ENCODE results near the gene NISCH.
A peak's percentile ranks its signal among the peaks of the same experiment; 100 is the strongest.

The NISCH gene

GRCh38 chr3:52517796-52518722 lies 62.7 kb downstream of the NISCH start:
- Histone ChIP-seq H3K27me3 (ENCODE audit: control insufficient read depth, insufficient read depth, low read length) (no peaks in the 10 kb centered on the region), H3K36me3 (ENCODE audit: control insufficient read depth, insufficient read depth, low read length) (no peaks in the 10 kb centered on the region), H3K4me1 (ENCODE audit: control insufficient read depth, insufficient read depth, low read length) (peaks cover 4% of the 10 kb centered on the region; the same call in 1 of the 2 replicates), H3K9me3 (ENCODE audit: control insufficient read depth, insufficient read depth, low read length) (no peaks in the 10 kb centered on the region), H3K27ac (ENCODE audit: low read length) (no peak overlapping the region), H3K4me3 (ENCODE audit: low read length) (peak overlapping the region; percentile 56; the same call in 1 of the 2 replicates)
- no CpG with 5 or more reads among the region's 25 CpGs for WGBS (ENCODE audit: insufficient coverage, insufficient read length)
- DNase-seq (ENCODE audit: low read depth, low spot score), result no peak

DNA sequence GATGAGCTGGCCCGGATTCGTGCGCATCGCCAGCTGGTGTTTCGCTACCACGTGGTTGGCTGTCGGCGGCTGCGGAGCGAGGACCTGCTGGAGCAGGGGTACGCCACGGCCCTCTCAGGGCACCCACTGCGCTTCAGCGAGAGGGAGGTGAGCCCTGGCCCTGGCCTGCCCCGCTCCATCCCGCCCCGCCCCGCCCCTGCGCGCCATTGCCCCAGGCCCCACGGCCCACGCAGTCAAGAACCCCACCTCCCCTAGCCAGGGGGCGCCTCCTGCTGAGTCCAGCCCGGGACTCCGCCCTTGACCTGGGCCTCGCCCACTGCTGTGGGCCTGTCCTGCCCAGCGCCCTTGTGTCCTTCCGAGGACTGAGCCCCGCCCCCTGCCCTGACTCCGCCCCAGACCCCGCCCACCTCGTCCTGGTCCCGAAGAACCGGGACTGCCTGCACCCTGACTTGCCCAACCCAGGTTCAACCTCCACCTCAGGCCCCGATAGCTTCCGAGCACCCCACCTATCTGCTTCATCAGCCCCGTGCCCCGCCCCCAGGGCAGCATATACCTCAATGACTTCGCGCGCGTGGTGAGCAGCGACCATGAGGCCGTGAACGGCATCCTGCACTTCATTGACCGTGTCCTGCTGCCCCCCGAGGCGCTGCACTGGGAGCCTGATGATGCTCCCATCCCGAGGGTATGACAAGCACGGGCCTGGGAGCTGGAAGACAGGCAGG lies 63.5 kb downstream of the NISCH start:
- peaks cover 4% of the 10 kb centered on the region; the same call in 1 of the 2 replicates for H3K4me1 ChIP-seq (ENCODE audit: control insufficient read depth, insufficient read depth, low read length)
- no peak for DNase-seq (ENCODE audit: low read depth, low spot score)
- H3K36me3 ChIP-seq (ENCODE audit: control insufficient read depth, insufficient read depth, low read length), result no peaks in the 10 kb centered on the region; the same call in 1 of the 2 replicates
- no CpG with 5 or more reads among the region's 50 CpGs for WGBS (ENCODE audit: insufficient coverage, insufficient read length)
- H3K27me3 ChIP-seq (ENCODE audit: control insufficient read depth, insufficient read depth, low read length), result no peaks in the 10 kb centered on the region
- no peaks in the 10 kb centered on the region for H3K9me3 ChIP-seq (ENCODE audit: control insufficient read depth, insufficient read depth, low read length)
- no peak overlapping the region for H3K27ac ChIP-seq (ENCODE audit: low read length)
- H3K4me3 ChIP-seq (ENCODE audit: low read length), result peak overlapping the region; percentile 56; the same call in 1 of the 2 replicates

GRCh38 chr3:52519445-52520140 lies 64.2 kb downstream of the NISCH start:
- Histone ChIP-seq H3K36me3 (ENCODE audit: control insufficient read depth, insufficient read depth, low read length) (peaks cover 7% of the 10 kb centered on the region), H3K4me1 (ENCODE audit: control insufficient read depth, insufficient read depth, low read length) (peaks cover 4% of the 10 kb centered on the region; the same call in 1 of the 2 replicates), H3K27ac (ENCODE audit: low read length) (no peak overlapping the region), H3K27me3 (ENCODE audit: control insufficient read depth, insufficient read depth, low read length) (no peaks in the 10 kb centered on the region), H3K9me3 (ENCODE audit: control insufficient read depth, insufficient read depth, low read length) (no peaks in the 10 kb centered on the region), H3K4me3 (ENCODE audit: low read length) (no peak overlapping the region; the same call in 1 of the 2 replicates)
- no peak for DNase-seq (ENCODE audit: low read depth, low spot score)
- no CpG with 5 or more reads among the region's 22 CpGs for whole genome bisulfite sequencing (ENCODE audit: insufficient coverage, insufficient read length)

- WGBS (ENCODE audit: insufficient coverage, insufficient read length), result no CpG with 5 or more reads among the region's 14 CpGs
- no peak for DNase-seq (ENCODE audit: low read depth, low spot score)
- Histone ChIP-seq H3K4me3 (ENCODE audit: low read length) (no peak overlapping the region), H3K27me3 (ENCODE audit: control insufficient read depth, insufficient read depth, low read length) (no peaks in the 10 kb centered on the region), H3K27ac (ENCODE audit: low read length) (no peak overlapping the region), H3K4me1 (ENCODE audit: control insufficient read depth, insufficient read depth, low read length) (peaks cover 4% of the 10 kb centered on the region; the same call in 1 of the 2 replicates), H3K36me3 (ENCODE audit: control insufficient read depth, insufficient read depth, low read length) (peaks cover 11% of the 10 kb centered on the region), H3K9me3 (ENCODE audit: control insufficient read depth, insufficient read depth, low read length) (no peaks in the 10 kb centered on the region)
Measured at GRCh38 chr3:52520141-52520667, 64.8 kb downstream of the NISCH start.

DNA sequence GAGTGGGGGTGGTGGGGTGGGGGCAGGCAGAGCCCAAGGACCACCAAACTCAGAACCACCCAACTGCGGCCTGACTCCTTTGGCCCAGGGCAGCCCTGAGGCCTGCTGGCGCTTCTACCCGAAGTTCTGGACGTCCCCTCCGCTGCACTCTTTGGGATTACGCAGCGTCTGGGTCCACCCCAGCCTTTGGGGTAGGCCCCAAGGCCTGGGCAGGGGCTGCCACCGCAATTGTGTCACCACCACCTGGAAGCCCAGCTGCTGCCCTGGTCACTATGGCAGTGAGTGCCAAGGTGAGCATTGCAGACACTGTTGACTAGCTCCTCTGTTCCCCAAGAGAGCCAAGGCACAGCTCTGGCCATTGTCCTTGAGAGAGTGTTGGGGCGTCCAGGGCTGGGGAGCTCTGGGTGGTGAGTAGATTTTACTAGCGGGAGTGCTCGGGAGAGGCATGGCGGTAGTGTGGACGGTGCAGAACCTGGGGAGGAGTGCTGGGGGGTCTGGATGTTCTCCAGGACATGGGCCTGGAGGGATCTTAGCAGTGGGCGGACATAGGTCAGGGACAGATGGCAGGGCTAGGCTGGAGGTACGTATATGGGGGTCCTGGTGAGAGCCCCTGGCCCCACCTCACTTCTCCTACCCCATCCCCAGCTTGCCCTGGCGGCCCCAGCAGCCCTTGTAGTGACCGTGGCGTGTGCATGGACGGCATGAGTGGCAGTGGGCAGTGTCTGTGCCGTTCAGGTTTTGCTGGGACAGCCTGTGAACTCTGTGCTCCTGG lies 65.5 kb downstream of the NISCH start:
- Histone ChIP-seq H3K27ac (ENCODE audit: low read length) (no peak overlapping the region), H3K9me3 (ENCODE audit: control insufficient read depth, insufficient read depth, low read length) (no peaks in the 10 kb centered on the region), H3K4me1 (ENCODE audit: control insufficient read depth, insufficient read depth, low read length) (peaks cover 4% of the 10 kb centered on the region; the same call in 1 of the 2 replicates), H3K4me3 (ENCODE audit: low read length) (no peak overlapping the region), H3K36me3 (ENCODE audit: control insufficient read depth, insufficient read depth, low read length) (peaks cover 18% of the 10 kb centered on the region), H3K27me3 (ENCODE audit: control insufficient read depth, insufficient read depth, low read length) (no peaks in the 10 kb centered on the region)
- no CpG with 5 or more reads among the region's 20 CpGs for WGBS (ENCODE audit: insufficient coverage, insufficient read length)
- DNase-seq (ENCODE audit: low read depth, low spot score), result no peak

GRCh38 chr3:52521488-52521824 lies 66.1 kb downstream of the NISCH start:
- no CpG with 5 or more reads among the region's 8 CpGs for WGBS (ENCODE audit: insufficient coverage, insufficient read length)
- no peaks in the 10 kb centered on the region for H3K9me3 ChIP-seq (ENCODE audit: control insufficient read depth, insufficient read depth, low read length)
- no peak overlapping the region for H3K4me3 ChIP-seq (ENCODE audit: low read length)
- no peaks in the 10 kb centered on the region for H3K27me3 ChIP-seq (ENCODE audit: control insufficient read depth, insufficient read depth, low read length)
- H3K27ac ChIP-seq (ENCODE audit: low read length), result no peak overlapping the region
- H3K4me1 ChIP-seq (ENCODE audit: control insufficient read depth, insufficient read depth, low read length), result peaks cover 4% of the 10 kb centered on the region; the same call in 1 of the 2 replicates
- no peak for DNase-seq (ENCODE audit: low read depth, low spot score)
- H3K36me3 ChIP-seq (ENCODE audit: control insufficient read depth, insufficient read depth, low read length), result peaks cover 22% of the 10 kb centered on the region

DNA sequence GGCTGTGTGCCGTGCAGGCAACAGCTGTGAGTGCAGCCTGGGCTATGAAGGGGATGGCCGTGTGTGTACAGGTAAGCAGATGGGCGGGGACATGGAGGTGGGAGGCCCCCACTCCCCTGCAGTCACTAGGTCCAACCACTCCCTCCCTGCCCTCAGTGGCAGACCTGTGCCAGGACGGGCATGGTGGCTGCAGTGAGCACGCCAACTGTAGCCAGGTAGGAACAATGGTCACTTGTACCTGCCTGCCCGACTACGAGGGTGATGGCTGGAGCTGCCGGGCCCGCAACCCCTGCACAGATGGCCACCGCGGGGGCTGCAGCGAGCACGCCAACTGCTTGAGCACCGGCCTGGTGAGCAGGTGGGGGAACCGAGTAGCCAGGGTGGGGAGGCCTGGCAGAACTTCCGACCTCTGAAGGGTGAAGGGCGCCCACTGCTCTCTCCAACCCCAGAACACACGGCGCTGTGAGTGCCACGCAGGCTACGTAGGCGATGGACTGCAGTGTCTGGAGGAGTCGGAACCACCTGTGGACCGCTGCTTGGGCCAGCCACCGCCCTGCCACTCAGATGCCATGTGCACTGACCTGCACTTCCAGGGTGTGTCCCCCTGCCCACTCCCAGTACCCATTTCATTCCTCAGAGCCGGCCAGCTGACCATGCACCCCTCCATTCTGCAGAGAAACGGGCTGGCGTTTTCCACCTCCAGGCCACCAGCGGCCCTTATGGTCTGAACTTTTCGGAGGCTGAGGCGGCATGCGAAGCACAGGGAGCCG lies 66.7 kb downstream of the NISCH start:
- no peaks in the 10 kb centered on the region for H3K9me3 ChIP-seq (ENCODE audit: control insufficient read depth, insufficient read depth, low read length)
- H3K36me3 ChIP-seq (ENCODE audit: control insufficient read depth, insufficient read depth, low read length), result peaks cover 26% of the 10 kb centered on the region
- DNase-seq (ENCODE audit: low read depth, low spot score), result no peak
- no CpG with 5 or more reads among the region's 33 CpGs for WGBS (ENCODE audit: insufficient coverage, insufficient read length)
- peaks cover 4% of the 10 kb centered on the region; the same call in 1 of the 2 replicates for H3K4me1 ChIP-seq (ENCODE audit: control insufficient read depth, insufficient read depth, low read length)
- H3K27me3 ChIP-seq (ENCODE audit: control insufficient read depth, insufficient read depth, low read length), result no peaks in the 10 kb centered on the region
- H3K4me3 ChIP-seq (ENCODE audit: low read length), result no peak overlapping the region
- H3K27ac ChIP-seq (ENCODE audit: low read length), result no peak overlapping the region

- Histone ChIP-seq H3K9me3 (ENCODE audit: control insufficient read depth, insufficient read depth, low read length) (no peaks in the 10 kb centered on the region), H3K27ac (ENCODE audit: low read length) (no peak overlapping the region), H3K27me3 (ENCODE audit: control insufficient read depth, insufficient read depth, low read length) (no peaks in the 10 kb centered on the region), H3K4me1 (ENCODE audit: control insufficient read depth, insufficient read depth, low read length) (peaks cover 4% of the 10 kb centered on the region; the same call in 1 of the 2 replicates), H3K36me3 (ENCODE audit: control insufficient read depth, insufficient read depth, low read length) (peaks cover 33% of the 10 kb centered on the region), H3K4me3 (ENCODE audit: low read length) (no peak overlapping the region)
- no CpG with 5 or more reads among the region's 14 CpGs for WGBS (ENCODE audit: insufficient coverage, insufficient read length)
- DNase-seq (ENCODE audit: low read depth, low spot score), result no peak
Measured at GRCh38 chr3:52522651-52523251, 67.3 kb downstream of the NISCH start.
